ENCODE measurements around the gene GNAI1. TPM values are rescaled to one million over a fixed set of nuclear protein-coding genes. Genes with fewer than 3 reads are reported as not detected.

Gene GNAI1
- total RNA-seq, 1 donor = 25.8 TPM

DNA sequence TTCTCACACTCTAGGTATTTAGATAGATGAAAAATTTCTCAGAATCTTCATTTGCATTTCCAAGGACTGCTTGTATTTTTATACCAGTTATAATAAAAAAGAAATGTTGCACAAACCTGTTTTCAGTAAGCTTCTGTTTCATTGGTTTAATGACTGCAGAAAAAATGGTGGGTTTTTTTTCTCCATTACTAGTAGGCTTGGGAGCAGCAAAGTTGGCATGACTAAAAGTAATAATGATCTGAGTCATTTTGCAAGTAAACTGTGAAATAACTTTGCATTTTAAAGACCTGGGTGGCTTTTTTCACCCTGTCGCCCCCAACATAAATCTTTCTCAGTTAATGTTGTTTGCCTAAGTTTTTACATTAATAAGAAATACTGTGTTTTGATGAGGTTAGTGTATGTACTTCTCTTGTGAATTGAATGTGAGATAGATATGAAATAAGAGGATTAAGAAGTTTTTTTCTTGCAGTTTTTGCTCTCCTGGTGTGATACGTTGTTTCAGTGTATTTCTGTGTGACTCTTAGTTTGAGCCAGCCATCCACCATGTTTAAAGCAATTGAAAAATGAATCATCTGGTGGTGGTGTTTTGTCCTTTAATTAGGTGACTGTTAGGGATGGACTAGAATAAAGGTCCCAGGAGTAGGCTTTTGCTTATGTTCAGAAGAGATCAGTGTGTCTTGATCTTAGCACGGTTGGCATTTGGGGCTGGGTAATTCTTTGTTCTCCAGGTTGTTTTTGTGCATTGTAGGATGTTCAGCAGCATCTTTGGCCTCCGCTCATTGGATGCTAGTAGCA is 1.8 kb downstream of the GNAI1 start:
- DNase-seq (ENCODE audit: low read depth) = peak; percentile 49
- TF ChIP-seq CTCF (IDR thresholded peaks at IDR 0.05; ENCODE audit: insufficient read depth, low read length) = no peak
- H3K4me3 ChIP-seq (ENCODE audit: low read depth, low read length) = peak overlapping the region; percentile 87

- no peak for DNase-seq (ENCODE audit: low read depth)
- TF ChIP-seq CTCF (IDR thresholded peaks at IDR 0.05; ENCODE audit: insufficient read depth, low read length) = no peak
- H3K4me3 ChIP-seq (ENCODE audit: low read depth, low read length) = no peak overlapping the region
These were observed 2.8 kb downstream of the GNAI1 start for GRCh38 chr7:80137410-80137809.

GRCh38 chr7:80139236-80139635 is 4.6 kb downstream of the GNAI1 start:
- no peak overlapping the region for H3K4me3 ChIP-seq (ENCODE audit: low read depth, low read length)
- no peak for TF ChIP-seq CTCF (IDR thresholded peaks at IDR 0.05; ENCODE audit: insufficient read depth, low read length)
- DNase-seq (ENCODE audit: low read depth) = no peak

GRCh38 chr7:80140388-80140787 is 5.8 kb downstream of the GNAI1 start:
- no peak overlapping the region for H3K4me3 ChIP-seq (ENCODE audit: low read depth, low read length)
- DNase-seq (ENCODE audit: low read depth) = no peak
- no peak for TF ChIP-seq CTCF (IDR thresholded peaks at IDR 0.05; ENCODE audit: insufficient read depth, low read length)

- TF ChIP-seq CTCF (IDR thresholded peaks at IDR 0.05; ENCODE audit: insufficient read depth, low read length) = no peak
- DNase-seq (ENCODE audit: low read depth) = no peak
- no peak overlapping the region for H3K4me3 ChIP-seq (ENCODE audit: low read depth, low read length)
These were observed 6.7 kb downstream of the GNAI1 start for GRCh38 chr7:80141376-80141775.

GRCh38 chr7:80142853-80143580 is 8.4 kb downstream of the GNAI1 start:
- DNase-seq (ENCODE audit: low read depth) = no peak
- TF ChIP-seq CTCF (IDR thresholded peaks at IDR 0.05; ENCODE audit: insufficient read depth, low read length) = no peak
- no peak overlapping the region for H3K4me3 ChIP-seq (ENCODE audit: low read depth, low read length)

All from fibroblast of the aortic adventitia (primary cell).